ENCODE measurements around the gene RAB22A. TPM values are rescaled to one million over a fixed set of nuclear protein-coding genes. Genes with fewer than 3 reads are reported as not detected.

RAB22A gene
- total and polyA plus RNA-seq, 9 of the 15 experiments (the other 6 are each of a cell fraction or from before 2014, with no cell fraction given), result 1.1 to 8.0 (median 6.7) TPM

DNA sequence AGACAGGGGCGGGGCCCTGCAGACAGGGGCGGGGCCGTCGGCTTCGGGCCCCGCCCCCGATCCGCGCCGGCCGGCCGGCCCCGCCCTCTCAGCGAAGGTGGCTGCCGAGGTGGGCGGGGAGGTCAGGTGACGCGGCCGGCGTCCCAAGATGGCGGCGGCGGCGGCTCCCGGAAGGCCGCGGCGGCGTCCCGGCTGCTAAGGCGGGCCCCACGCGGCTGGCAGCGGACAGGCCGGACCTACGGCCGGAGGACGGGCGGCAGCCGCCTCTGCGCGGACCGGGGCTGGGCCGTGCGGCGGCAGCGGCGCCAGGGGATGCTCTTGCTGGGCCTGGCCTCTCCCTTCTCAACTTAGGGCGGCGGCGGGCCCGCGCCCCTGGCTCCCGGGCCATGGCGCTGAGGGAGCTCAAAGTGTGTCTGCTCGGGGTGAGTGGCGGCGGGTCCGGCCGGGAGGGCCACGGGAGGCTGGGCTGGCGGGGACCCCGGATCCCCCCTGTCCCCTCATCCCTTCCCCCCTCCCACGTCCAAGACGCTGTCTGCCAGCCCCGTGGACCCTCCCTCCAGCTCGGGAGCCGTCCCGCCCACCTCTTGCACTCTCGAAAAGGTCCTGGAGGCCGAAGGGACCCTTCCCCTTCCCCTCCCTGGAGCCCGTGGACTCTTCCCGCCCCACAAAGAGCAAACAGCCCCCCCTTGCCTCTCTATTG is at the start of gene RAB22A (continued):
- TF ChIP-seq, protein P1, sequence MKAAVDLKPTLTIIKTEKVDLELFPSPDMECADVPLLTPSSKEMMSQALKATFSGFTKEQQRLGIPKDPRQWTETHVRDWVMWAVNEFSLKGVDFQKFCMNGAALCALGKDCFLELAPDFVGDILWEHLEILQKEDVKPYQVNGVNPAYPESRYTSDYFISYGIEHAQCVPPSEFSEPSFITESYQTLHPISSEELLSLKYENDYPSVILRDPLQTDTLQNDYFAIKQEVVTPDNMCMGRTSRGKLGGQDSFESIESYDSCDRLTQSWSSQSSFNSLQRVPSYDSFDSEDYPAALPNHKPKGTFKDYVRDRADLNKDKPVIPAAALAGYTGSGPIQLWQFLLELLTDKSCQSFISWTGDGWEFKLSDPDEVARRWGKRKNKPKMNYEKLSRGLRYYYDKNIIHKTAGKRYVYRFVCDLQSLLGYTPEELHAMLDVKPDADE (conservative IDR thresholded peaks at IDR 0.05; ENCODE audit: control insufficient read depth, low read depth, low read length), result peak; percentile 77; the same call in 1 of the 2 replicates
- TF ChIP-seq ZFPM2 (CRISPR knock-in tag; IDR thresholded peaks at IDR 0.05) (no peak), NCOA2 (IDR thresholded peaks at IDR 0.05; ENCODE audit: partially characterized antibody in 2 of 2) (no peak), PCBP1 (IDR thresholded peaks at IDR 0.05; ENCODE audit: low read depth, low read length, poor library complexity, severe bottlenecking) (peak; percentile 94), ZBTB7A (IDR thresholded peaks at IDR 0.05; ENCODE audit: borderline replicate concordance, control insufficient read depth, low read depth, low read length) (peak; percentile 63; the same call in 1 of the 2 replicates), ZNF707 (CRISPR knock-in tag; conservative IDR thresholded peaks at IDR 0.05) (no peak), CHD2 (IDR thresholded peaks at IDR 0.05; ENCODE audit: low read depth, low read length) (no peak), NFRKB (IDR thresholded peaks at IDR 0.05; ENCODE audit: low read depth) (0 out of 2 replicates have a peak, but pooled peaks have one; percentile 24), MEF2A (IDR thresholded peaks at IDR 0.05; ENCODE audit: control insufficient read depth, low read depth, low read length) (no peak), DPF2 (IDR thresholded peaks at IDR 0.05) (no peak), ZFX (CRISPR knock-in tag; IDR thresholded peaks at IDR 0.05) (peak; percentile 91), FOXK2 (conservative IDR thresholded peaks at IDR 0.05 in 1 of 2, IDR thresholded peaks at IDR 0.05 in 1 of 2; ENCODE audit: low read depth in 2 of 2) (no peak), FOXA3 (CRISPR knock-in tag; conservative IDR thresholded peaks at IDR 0.05 in 1 of 2, IDR thresholded peaks at IDR 0.05 in 1 of 2) (no peak), NR3C1 (CRISPR knock-in tag; IDR thresholded peaks at IDR 0.05) (0 out of 2 replicates have a peak, but pooled peaks have one; percentile 34), ATF1 (CRISPR knock-in tag; IDR thresholded peaks at IDR 0.05) (no peak), ATF1 (tag; IDR thresholded peaks at IDR 0.05) (peak; percentile 45; the same call in 1 of the 2 replicates), BHLHE40 (IDR thresholded peaks at IDR 0.05; ENCODE audit: low read length) (0 out of 2 replicates have a peak, but pooled peaks have one; percentile 10), HCFC1 (IDR thresholded peaks at IDR 0.05; ENCODE audit: low read depth, low read length) (peak; percentile 50; the same call in 1 of the 2 replicates)
- TF ChIP-seq, protein P2, sequence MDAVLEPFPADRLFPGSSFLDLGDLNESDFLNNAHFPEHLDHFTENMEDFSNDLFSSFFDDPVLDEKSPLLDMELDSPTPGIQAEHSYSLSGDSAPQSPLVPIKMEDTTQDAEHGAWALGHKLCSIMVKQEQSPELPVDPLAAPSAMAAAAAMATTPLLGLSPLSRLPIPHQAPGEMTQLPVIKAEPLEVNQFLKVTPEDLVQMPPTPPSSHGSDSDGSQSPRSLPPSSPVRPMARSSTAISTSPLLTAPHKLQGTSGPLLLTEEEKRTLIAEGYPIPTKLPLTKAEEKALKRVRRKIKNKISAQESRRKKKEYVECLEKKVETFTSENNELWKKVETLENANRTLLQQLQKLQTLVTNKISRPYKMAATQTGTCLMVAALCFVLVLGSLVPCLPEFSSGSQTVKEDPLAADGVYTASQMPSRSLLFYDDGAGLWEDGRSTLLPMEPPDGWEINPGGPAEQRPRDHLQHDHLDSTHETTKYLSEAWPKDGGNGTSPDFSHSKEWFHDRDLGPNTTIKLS (IDR thresholded peaks at IDR 0.05; ENCODE audit: borderline replicate concordance, low read depth), result no peak
- TF ChIP-seq, protein P3, sequence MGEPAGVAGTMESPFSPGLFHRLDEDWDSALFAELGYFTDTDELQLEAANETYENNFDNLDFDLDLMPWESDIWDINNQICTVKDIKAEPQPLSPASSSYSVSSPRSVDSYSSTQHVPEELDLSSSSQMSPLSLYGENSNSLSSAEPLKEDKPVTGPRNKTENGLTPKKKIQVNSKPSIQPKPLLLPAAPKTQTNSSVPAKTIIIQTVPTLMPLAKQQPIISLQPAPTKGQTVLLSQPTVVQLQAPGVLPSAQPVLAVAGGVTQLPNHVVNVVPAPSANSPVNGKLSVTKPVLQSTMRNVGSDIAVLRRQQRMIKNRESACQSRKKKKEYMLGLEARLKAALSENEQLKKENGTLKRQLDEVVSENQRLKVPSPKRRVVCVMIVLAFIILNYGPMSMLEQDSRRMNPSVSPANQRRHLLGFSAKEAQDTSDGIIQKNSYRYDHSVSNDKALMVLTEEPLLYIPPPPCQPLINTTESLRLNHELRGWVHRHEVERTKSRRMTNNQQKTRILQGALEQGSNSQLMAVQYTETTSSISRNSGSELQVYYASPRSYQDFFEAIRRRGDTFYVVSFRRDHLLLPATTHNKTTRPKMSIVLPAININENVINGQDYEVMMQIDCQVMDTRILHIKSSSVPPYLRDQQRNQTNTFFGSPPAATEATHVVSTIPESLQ (CRISPR knock-in tag; IDR thresholded peaks at IDR 0.05), result 0 out of 2 replicates have a peak, but pooled peaks have one; percentile 31
- TF ChIP-seq, protein P4, sequence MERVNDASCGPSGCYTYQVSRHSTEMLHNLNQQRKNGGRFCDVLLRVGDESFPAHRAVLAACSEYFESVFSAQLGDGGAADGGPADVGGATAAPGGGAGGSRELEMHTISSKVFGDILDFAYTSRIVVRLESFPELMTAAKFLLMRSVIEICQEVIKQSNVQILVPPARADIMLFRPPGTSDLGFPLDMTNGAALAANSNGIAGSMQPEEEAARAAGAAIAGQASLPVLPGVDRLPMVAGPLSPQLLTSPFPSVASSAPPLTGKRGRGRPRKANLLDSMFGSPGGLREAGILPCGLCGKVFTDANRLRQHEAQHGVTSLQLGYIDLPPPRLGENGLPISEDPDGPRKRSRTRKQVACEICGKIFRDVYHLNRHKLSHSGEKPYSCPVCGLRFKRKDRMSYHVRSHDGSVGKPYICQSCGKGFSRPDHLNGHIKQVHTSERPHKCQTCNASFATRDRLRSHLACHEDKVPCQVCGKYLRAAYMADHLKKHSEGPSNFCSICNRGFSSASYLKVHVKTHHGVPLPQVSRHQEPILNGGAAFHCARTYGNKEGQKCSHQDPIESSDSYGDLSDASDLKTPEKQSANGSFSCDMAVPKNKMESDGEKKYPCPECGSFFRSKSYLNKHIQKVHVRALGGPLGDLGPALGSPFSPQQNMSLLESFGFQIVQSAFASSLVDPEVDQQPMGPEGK (CRISPR knock-in tag; IDR thresholded peaks at IDR 0.05; ENCODE audit: borderline replicate concordance), result no peak
